T-cell (primary cell): ENCODE results near the gene VPS35L. TPM values are rescaled to one million over a fixed set of nuclear protein-coding genes. Genes with fewer than 3 reads are reported as not detected.

Experiments used
- ATAC-seq, 4 experiments: fragments of 200-7000 bp in 3 of 4; fragments of 150-1000 bp in 1 of 4; cut with Tn5 transposase; replicated peaks in 1 of 4; 1 replicate in 3 of 4; 2 replicates in 1 of 4; pipeline ENCODE4 v1.10.0; 2021; ENCODE audit warnings: moderate library complexity in 3 of 4, mild to moderate bottlenecking in 2 of 4, moderate number of reproducible peaks in 1 of 4
- CTCF ChIA-PET, 2 donors: fragments of 300-600 bp; sonication (Branson Sonifier 250); formaldehyde crosslinking; loops; one replicate each; lab custom pipeline; 2022; ENCODE audit warnings: antibody characterized with exemption in 2 of 2; lab: Charles Lee
- POLR2A ChIA-PET, 2 donors: fragments of 300-600 bp; sonication (Branson Sonifier 250); formaldehyde crosslinking; loops; one replicate each; lab custom pipeline; 2022; ENCODE audit warnings: antibody characterized with exemption in 2 of 2; lab: Charles Lee
- DNase-seq, 35 experiments: peaks; one replicate each; pipeline versions ENCODE4 v3.0.0 to v3.0.0-alpha.2; 2013 to 2023
- H3K27ac ChIP-seq: one replicate; pipeline ENCODE4 v1.5.1; 2013; ENCODE audit warnings: low read length
- H3K27me3 ChIP-seq, 2 experiments: replicated peaks in 1 of 2; 1 replicate in 1 of 2; 2 replicates in 1 of 2; pipeline versions ENCODE4 v1.6.1 to v1.7.0; 2013; ENCODE audit warnings: low read length in 1 of 2, mixed read lengths in 1 of 2; ENCODE audit not compliant: control insufficient read depth in 2 of 2, insufficient read depth in 2 of 2; ENCODE audit errors: extremely low read depth in 1 of 2
- H3K36me3 ChIP-seq, 2 donors: 1 replicate in 1 of 2; 2 replicates in 1 of 2; pipeline versions ENCODE4 v1.6.1 to v1.7.0; 2013; ENCODE audit warnings: low read length in 1 of 2; ENCODE audit not compliant: control insufficient read depth in 2 of 2, insufficient read depth in 1 of 2; ENCODE audit errors: extremely low read depth in 1 of 2
- H3K4me1 ChIP-seq, 2 experiments: 1 replicate in 1 of 2; 2 replicates in 1 of 2; pipeline versions ENCODE4 v1.6.1 to v1.7.0; 2013; ENCODE audit warnings: low read length in 2 of 2, mixed read lengths in 1 of 2; ENCODE audit not compliant: insufficient read depth in 2 of 2, control insufficient read depth in 1 of 2; ENCODE audit errors: extremely low read depth in 1 of 2
- H3K4me3 ChIP-seq, 2 donors: 1 replicate in 1 of 2; 2 replicates in 1 of 2; pipeline versions ENCODE4 v1.5.1 to v1.7.0; 2013; ENCODE audit warnings: mild to moderate bottlenecking in 2 of 2, low read length in 1 of 2, moderate library complexity in 1 of 2; ENCODE audit not compliant: control insufficient read depth in 1 of 2; ENCODE audit errors: extremely low read depth in 1 of 2
- H3K9me3 ChIP-seq: 2 replicates; pipeline ENCODE4 v1.7.0; 2013
- H3K27ac Mint-ChIP-seq, 2 donors: one replicate each; pipeline ENCODE4 v1.8.0; 2020 to 2021; ENCODE audit warnings: mild to moderate bottlenecking in 2 of 2, mixed read lengths in 2 of 2
- H3K27me3 Mint-ChIP-seq, 2 donors: one replicate each; pipeline ENCODE4 v1.8.0; 2021 to 2022; ENCODE audit warnings: mixed read lengths in 2 of 2
- H3K36me3 Mint-ChIP-seq: one replicate; pipeline ENCODE4 v1.8.0; 2021; ENCODE audit warnings: mixed read lengths
- H3K4me1 Mint-ChIP-seq, 3 donors: one replicate each; pipeline ENCODE4 v1.8.0; 2020 to 2022; ENCODE audit warnings: mixed read lengths in 3 of 3, mild to moderate bottlenecking in 1 of 3
- H3K4me3 Mint-ChIP-seq, 3 donors: one replicate each; pipeline ENCODE4 v1.8.0; 2020 to 2022; ENCODE audit warnings: mild to moderate bottlenecking in 3 of 3, mixed read lengths in 3 of 3, moderate library complexity in 3 of 3
- H3K9me3 Mint-ChIP-seq, 3 donors: one replicate each; pipeline ENCODE4 v1.8.0; 2020 to 2022; ENCODE audit warnings: mixed read lengths in 3 of 3
- WGBS: methylation state at CpG from one replicate; pipeline ENCODE4 v1.1.5; 2013; ENCODE audit warnings: missing lambda C conversion rate; ENCODE audit not compliant: insufficient coverage; 5-methylcytosine and 5-hydroxymethylcytosine counted together
- total RNA-seq, 35 experiments: library from RNA in 6 of 35; stranded (reverse) in 6 of 35; fragments of 120-200 nt in 1 of 35; gene quantifications; one replicate each; pipeline versions ENCODE4 v1.2.1 to v1.2.4 and lab custom pipeline; 2013 to 2026

VPS35L gene
- total RNA-seq, 5 donors from 2014 or later (not counting 1 experiment from before 2014, with no cell fraction given), result 40.2 to 46.9 (median 42.9) TPM

GRCh38 chr16:19517424-19518089 lies 37.9 kb upstream of the VPS35L start:
- Histone ChIP-seq H3K27ac (no peak overlapping the region), H3K4me1 (peaks cover 9 to 26% of the 10 kb centered on the region in 2 experiments), H3K9me3 (no peaks in the 10 kb centered on the region), H3K4me3 (no peak overlapping the region), H3K36me3 (peaks cover 0 to 31% of the 10 kb centered on the region in 2 donors), H3K27me3 (no peaks in the 10 kb centered on the region)
- DNase-seq (no peak), ATAC-seq (no peak)
- no CpG with 5 or more reads among the region's 8 CpGs for WGBS
- Mint-ChIP-seq H3K36me3 (peaks cover 38% of the 10 kb centered on the region), H3K9me3 (no peaks in the 10 kb centered on the region), H3K4me1 (peaks cover 49 to 62% (median 52%) of the 10 kb centered on the region in 3 donors), H3K27me3 (no peaks in the 10 kb centered on the region), H3K27ac (peak overlapping the region in 1 of 2 donors; percentile 37), H3K4me3 (no peak overlapping the region)
- POLR2A ChIA-PET, result no interaction called here
- CTCF ChIA-PET, result interaction anchor here (0.6 to 1.6 kb wide), 3 partner anchors 15 to 956 kb away, joined by 4 to 8 read pairs (median 4); no protein-coding TSS in a partner anchor

- no peaks in the 10 kb centered on the region for H3K9me3 Mint-ChIP-seq
- ChIA-PET CTCF (interaction anchor here in 1 of 2 donors (1.6 kb wide), 1 partner anchor 16 kb away, joined by 4 read pairs; no protein-coding TSS in a partner anchor), POLR2A (no interaction called here)
- no peak overlapping the region for H3K27ac Mint-ChIP-seq
- no peak overlapping the region for H3K4me3 Mint-ChIP-seq
- H3K4me1 ChIP-seq, result peaks cover 9 to 30% of the 10 kb centered on the region in 2 experiments
- H3K27me3 ChIP-seq, result no peaks in the 10 kb centered on the region
- DNase-seq, result no peak
- no peak for ATAC-seq
- peaks cover 0 to 31% of the 10 kb centered on the region in 2 donors for H3K36me3 ChIP-seq
- no peaks in the 10 kb centered on the region for H3K9me3 ChIP-seq
- peaks cover 29% of the 10 kb centered on the region for H3K36me3 Mint-ChIP-seq
- H3K27ac ChIP-seq, result no peak overlapping the region
- peaks cover 48 to 66% (median 55%) of the 10 kb centered on the region in 3 donors for H3K4me1 Mint-ChIP-seq
- WGBS, result no CpG with 5 or more reads among the region's 2 CpGs
- no peak overlapping the region for H3K4me3 ChIP-seq
- no peaks in the 10 kb centered on the region for H3K27me3 Mint-ChIP-seq
These were observed 37.1 kb upstream of the VPS35L start for GRCh38 chr16:19518388-19518787.

- no peaks in the 10 kb centered on the region for H3K9me3 ChIP-seq
- H3K4me3 Mint-ChIP-seq, result peak overlapping the region; percentile 95 to 97 (median 96)
- H3K27me3 Mint-ChIP-seq, result no peaks in the 10 kb centered on the region
- ATAC-seq (no peak), DNase-seq (peak in 1 of 35 experiments; percentile 16)
- H3K4me3 ChIP-seq, result peak overlapping the region; percentile 85 to 95
- ChIA-PET POLR2A (interaction anchor here in 1 of 2 donors (0.7 kb wide), 2 partner anchors 107 to 458 kb away, joined by 4 read pairs; no protein-coding TSS in a partner anchor), CTCF (interaction anchor here in 1 of 2 donors (0.7 kb wide), 1 partner anchor 454 kb away, joined by 6 read pairs; the partner anchor contains the start of gene COQ7)
- H3K27me3 ChIP-seq, result no peaks in the 10 kb centered on the region
- peak overlapping the region; percentile 77 for H3K27ac ChIP-seq
- 0% methylated on average over 7 of the region's 8 CpGs for WGBS
- H3K36me3 ChIP-seq, result peaks cover 0 to 10% of the 10 kb centered on the region in 2 donors
- peaks cover 64 to 73% (median 70%) of the 10 kb centered on the region in 3 donors for H3K4me1 Mint-ChIP-seq
- H3K9me3 Mint-ChIP-seq, result no peaks in the 10 kb centered on the region
- H3K36me3 Mint-ChIP-seq, result peaks cover 16% of the 10 kb centered on the region
- H3K4me1 ChIP-seq, result peaks cover 21 to 42% of the 10 kb centered on the region in 2 experiments
- H3K27ac Mint-ChIP-seq, result peak overlapping the region; percentile 89 to 91
These were observed 34.6 kb upstream of the VPS35L start for GRCh38 chr16:19520861-19521331.

- Mint-ChIP-seq H3K27me3 (no peaks in the 10 kb centered on the region), H3K4me1 (peaks cover 62 to 71% (median 70%) of the 10 kb centered on the region in 3 donors), H3K27ac (peak within 1 kb of the TSS; percentile 89 to 91), H3K36me3 (peaks cover 8% of the 10 kb centered on the region), H3K4me3 (peak within 1 kb of the TSS; percentile 95 to 97 (median 96)), H3K9me3 (no peaks in the 10 kb centered on the region)
- Histone ChIP-seq H3K27me3 (no peaks in the 10 kb centered on the region), H3K36me3 (peaks cover 0 to 2% of the 10 kb centered on the region in 2 donors), H3K4me3 (peak within 1 kb of the TSS; percentile 85 to 95), H3K4me1 (peaks cover 21 to 42% of the 10 kb centered on the region in 2 experiments), H3K27ac (peak within 1 kb of the TSS; percentile 77), H3K9me3 (no peaks in the 10 kb centered on the region)
- ChIA-PET CTCF (no interaction called here), POLR2A (interaction anchor here in 1 of 2 donors (0.8 kb wide), 1 partner anchor 476 kb away, joined by 3 read pairs; no protein-coding TSS in a partner anchor)
- ATAC-seq, result peak; percentile 80 to 82 (median 80)
- peak; percentile 80 to 96 (median 90) for DNase-seq
- WGBS, result under 1% methylated on average over 59 of the region's 62 CpGs
These were observed 33.8 kb upstream of the VPS35L start, which contains the start of gene GDE1 for GRCh38 chr16:19521471-19522396. GDE1 (minus strand) TSS chr16:19522098; CDS start chr16:19521964, 134 bp downstream.

GRCh38 chr16:19522397-19522732 lies 33.1 kb upstream of the VPS35L start:
- ChIA-PET POLR2A (no interaction called here), CTCF (no interaction called here)
- no peaks in the 10 kb centered on the region for H3K36me3 ChIP-seq
- ATAC-seq (no peak), DNase-seq (no peak)
- H3K27ac ChIP-seq, result peak overlapping the region; percentile 77
- no peaks in the 10 kb centered on the region for H3K9me3 ChIP-seq
- peak overlapping the region in 1 of 2 donors; percentile 95 for H3K4me3 ChIP-seq
- H3K4me1 ChIP-seq, result peaks cover 21 to 42% of the 10 kb centered on the region in 2 experiments
- H3K4me1 Mint-ChIP-seq, result peaks cover 57 to 66% (median 65%) of the 10 kb centered on the region in 3 donors
- H3K36me3 Mint-ChIP-seq, result peaks cover 2% of the 10 kb centered on the region
- H3K4me3 Mint-ChIP-seq, result peak overlapping the region; percentile 95 to 97 (median 96)
- no peaks in the 10 kb centered on the region for H3K27me3 Mint-ChIP-seq
- WGBS, result no CpG with 5 or more reads among the region's 5 CpGs
- no peaks in the 10 kb centered on the region for H3K9me3 Mint-ChIP-seq
- peak overlapping the region; percentile 89 to 91 for H3K27ac Mint-ChIP-seq
- no peaks in the 10 kb centered on the region for H3K27me3 ChIP-seq
